GM21381 (cell line): ENCODE results near the gene ANKUB1.

Experiments
- ATAC-seq: cut with Tn5 transposase; IDR thresholded peaks from one replicate; pipeline ENCODE4 v1.9.1; 2021; ENCODE audit warnings: mild to moderate bottlenecking, moderate library complexity; ENCODE audit not compliant: unreplicated experiment

Gene ANKUB1

GRCh38 chr3:149764302-149764701 is 28.1 kb downstream of the ANKUB1 start:
- no peak for ATAC-seq

DNA sequence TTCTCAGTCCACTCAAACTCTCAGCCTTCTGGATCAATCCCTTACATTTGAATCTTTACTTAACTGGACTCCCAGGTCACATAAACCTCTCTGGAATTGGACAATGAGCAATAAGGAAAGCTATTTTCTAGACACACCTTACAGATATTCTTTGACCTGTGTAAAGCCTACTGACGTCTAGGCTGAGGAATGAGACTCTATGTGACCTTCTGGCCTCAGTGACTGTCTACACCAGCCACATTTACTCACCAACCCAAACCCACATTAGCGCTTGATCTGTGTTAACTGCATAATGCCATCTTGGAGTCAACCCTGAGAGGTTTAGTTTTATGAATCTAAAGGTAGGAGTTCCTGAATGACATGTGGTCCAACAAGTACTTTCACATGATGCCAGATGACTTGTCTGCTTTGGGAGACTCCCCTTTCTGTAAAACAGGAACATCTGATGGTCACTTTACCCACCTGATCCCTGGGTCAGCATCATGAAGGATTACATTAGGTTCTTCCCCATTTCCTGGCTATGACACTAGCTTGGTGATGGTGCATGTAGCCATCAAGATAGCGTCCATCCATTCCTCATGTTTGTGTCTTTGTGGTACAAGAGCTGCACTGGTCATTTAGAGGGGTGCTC is 28.7 kb downstream of the ANKUB1 start:
- no peak for ATAC-seq

DNA sequence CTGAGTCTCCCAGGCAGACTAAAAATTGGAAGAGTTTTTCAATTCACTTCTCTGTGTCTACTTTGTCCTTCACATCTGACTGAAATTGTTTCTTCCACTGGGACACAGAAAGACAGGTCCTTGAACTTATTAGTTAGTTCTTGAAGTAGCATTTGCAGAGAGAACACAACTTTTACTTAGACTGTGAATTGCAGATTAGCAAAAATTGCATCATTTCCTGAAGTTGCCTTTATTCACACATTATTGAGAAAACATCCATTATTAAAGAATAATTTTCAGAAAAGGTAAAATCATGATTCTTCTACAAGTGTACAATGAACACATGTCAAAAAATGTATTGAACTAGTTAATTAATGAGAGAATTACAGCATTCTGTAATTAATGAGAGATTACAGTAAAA is 38.6 kb downstream of the ANKUB1 start:
- no peak for ATAC-seq

DNA sequence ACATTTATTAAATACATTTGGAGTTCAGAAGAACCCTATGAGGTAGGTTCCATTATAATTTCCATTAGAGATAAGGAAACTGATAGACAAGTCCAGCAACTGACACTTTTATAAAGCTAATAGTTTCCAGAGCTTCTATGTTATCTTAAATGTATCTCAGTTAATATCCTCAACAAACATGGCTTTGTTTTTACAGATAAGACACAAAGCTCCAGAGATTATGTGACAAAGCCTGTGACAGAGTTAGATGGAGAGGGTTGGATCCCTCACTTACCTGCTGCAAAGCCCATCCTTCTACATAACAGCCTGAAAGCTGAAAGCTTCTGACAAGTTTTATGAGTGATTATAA is 39.6 kb downstream of the ANKUB1 start:
- no peak for ATAC-seq

DNA sequence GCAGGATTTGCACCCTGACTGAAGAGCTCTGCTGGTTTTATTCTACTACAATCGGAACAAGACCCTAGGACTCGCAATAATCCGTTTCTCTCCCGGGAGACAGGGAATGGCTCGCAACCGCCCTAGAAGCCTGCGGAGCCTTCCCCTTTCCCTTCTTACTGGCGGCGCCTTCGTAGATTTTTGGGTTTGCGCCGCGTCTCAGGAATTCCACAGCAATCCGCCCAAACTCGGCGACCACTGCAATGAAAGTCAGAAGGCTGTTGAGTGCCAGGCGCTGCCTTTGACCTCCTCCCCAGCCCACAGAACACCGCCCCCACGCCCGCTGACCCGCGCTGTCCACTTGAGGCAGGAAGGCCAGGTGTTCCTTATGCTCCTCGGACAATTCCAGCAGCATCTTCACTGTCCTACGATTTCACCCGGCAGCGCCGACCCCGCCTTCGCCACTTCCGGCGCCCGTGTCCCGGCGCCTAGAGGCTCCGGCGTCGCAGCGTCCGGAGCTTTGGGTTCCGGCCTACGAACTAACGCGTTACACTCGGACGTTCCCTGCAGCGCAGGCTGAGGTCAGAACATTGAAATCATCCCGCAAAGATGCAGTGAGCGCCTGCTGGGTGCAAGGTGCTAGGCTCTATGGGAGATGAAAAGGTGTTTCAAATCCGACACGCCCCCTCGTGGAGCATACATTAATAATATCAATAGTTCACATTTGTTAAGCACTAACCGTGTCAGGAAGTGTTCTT is 40.1 kb downstream of the ANKUB1 start, which contains the start of gene COMMD2:
COMMD2 (minus strand) TSS at position 439 of the 737 bp plus-strand sequence; CDS start at position 394, 45 bp downstream.
- ATAC-seq = peak; percentile 98

DNA sequence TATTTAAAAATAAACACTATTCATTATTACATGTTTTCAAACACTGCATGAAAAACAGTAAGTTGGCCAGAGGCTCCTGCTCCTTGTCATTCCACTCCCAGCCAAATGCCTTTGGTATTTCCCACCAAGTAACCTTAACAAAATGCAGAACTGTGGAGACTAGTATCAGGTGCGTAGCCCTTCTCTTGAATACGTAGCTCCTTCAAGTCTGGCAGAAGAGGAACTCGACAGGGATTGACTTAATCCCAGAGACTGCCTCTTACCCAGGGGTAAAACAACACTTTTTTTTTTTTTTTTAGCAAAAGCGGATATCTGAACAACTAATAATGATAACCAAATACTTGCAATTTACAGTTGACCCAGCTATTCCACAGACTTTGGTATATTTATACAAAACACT is 40.8 kb downstream of the ANKUB1 start:
- no peak for ATAC-seq

- ATAC-seq = no peak
Observed at GRCh38 chr3:149744606-149745005, 47.7 kb downstream of the ANKUB1 start.

GRCh38 chr3:149744151-149744550 is 48.2 kb downstream of the ANKUB1 start:
- no peak for ATAC-seq

DNA sequence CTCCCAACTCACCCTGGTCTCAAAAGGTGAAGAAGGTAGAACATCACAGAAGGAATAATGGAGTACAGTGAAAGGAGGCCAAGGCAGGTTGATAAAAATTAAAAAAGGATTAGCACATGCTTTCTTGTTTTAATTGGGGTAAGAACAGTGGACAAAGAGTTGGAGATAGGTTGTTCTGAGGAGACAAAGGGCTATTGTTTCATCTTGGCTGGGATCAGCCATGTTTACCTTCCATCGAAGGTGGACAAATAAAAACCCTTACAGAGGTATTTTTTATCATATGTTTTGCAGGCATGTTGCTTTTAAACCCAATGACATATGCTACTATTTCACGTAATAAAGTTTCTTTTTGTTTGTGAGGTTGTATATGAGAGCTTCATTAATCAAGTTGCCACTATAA is 53.0 kb downstream of the ANKUB1 start:
- no peak for ATAC-seq

DNA sequence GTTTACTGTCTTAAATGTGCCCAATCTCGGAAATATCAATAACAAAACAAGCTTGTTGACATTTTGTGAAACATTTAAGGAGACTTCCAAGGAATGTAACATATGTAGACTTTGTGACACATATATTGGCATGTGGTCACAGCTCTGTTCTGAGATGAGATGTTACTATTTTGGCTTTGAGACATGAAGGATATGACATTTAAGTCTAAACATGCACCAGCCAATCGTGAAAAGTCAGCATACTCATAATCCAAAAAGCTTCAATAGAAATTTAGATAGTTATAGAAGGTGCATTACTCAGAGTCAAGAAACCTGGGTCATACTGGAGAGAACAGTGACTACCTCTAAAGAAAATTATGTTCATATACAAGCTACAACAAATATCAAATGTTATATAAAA is 53.5 kb downstream of the ANKUB1 start:
- no peak for ATAC-seq

- no peak for ATAC-seq
Observed at GRCh38 chr3:149736953-149737205, 55.5 kb downstream of the ANKUB1 start.

GRCh38 chr3:149736175-149736952 is 56.0 kb downstream of the ANKUB1 start:
- ATAC-seq = no peak

GRCh38 chr3:149732234-149732633 is 60.1 kb downstream of the ANKUB1 start:
- ATAC-seq = no peak

DNA sequence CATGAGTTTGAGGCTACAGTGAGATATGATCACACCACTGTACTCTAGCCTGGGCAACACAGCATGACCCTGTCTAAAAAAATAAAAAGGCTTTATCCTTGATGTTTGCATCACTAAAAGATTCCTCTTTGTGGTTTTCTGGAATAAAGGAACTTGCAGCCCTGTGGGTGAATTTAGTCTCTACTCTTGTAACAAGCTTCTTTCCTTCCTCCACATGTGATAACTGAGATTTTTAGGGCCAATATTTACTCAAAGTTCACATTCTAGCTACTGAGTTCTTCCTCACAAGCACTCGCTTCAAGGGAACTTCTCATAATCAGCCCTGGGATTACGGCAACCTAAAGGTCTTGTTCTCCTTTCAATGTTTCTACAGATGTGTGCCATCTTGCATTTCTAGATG is 64.7 kb downstream of the ANKUB1 start:
- no peak for ATAC-seq

- peak; percentile 82 for ATAC-seq
Observed at GRCh38 chr3:149726716-149727407, 65.5 kb downstream of the ANKUB1 start.

- ATAC-seq = no peak
Observed at GRCh38 chr3:149723781-149724180, 68.6 kb downstream of the ANKUB1 start.

DNA sequence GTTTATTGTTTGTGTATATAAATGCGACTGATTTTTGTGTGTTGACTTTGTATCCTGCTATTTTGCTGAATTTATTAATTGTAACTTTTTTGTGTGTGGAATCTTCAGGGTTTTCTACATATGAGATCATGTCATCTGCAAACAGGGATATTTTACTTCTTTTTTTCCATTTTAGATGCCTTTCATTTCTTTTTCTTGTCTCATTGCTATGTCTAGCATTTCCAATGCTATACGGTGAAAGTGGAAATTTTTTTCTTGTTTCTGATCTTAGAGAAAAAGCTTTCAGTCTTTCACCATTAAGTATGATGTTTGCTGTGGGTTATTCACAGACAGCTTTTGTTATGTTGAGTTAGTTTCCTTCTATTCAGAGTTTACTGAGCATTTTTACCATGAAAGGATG is 71.4 kb downstream of the ANKUB1 start:
- no peak for ATAC-seq

GRCh38 chr3:149717391-149718056 is 74.8 kb downstream of the ANKUB1 start:
- no peak for ATAC-seq

GRCh38 chr3:149716984-149717383 is 75.4 kb downstream of the ANKUB1 start:
- ATAC-seq = no peak

DNA sequence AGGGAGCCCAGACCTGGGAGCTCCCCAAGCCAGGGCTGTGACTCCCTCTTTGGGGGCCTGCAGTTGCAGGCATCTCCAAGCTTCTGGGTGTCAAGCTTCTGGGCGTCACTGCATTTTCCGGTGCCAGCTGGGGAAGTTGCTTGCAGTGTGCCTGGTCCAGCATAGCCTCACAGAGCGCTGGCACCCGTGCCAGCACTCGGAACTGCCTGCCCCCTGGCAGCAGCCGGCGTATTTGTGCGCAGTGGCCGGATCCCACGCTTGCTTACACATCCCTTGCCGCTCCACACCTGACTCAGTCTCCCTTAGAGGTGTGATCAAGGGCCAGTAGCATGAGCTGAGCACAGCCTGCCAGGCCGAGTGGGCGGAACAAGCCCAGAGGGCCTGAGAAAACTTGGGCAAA is 77.1 kb downstream of the ANKUB1 start:
- no peak for ATAC-seq
